ENCODE results near the gene HS3ST3B1.
A peak's percentile ranks its signal among the peaks of the same experiment; 100 is the strongest.

HS3ST3B1 gene

GRCh38 chr17:14303343-14304221 is 2.7 kb downstream of the HS3ST3B1 start:
- DNase-seq (ENCODE audit: low spot score), result no peak

- no peak for DNase-seq (ENCODE audit: low spot score)
Observed at GRCh38 chr17:14304222-14304772, 3.4 kb downstream of the HS3ST3B1 start.

DNA sequence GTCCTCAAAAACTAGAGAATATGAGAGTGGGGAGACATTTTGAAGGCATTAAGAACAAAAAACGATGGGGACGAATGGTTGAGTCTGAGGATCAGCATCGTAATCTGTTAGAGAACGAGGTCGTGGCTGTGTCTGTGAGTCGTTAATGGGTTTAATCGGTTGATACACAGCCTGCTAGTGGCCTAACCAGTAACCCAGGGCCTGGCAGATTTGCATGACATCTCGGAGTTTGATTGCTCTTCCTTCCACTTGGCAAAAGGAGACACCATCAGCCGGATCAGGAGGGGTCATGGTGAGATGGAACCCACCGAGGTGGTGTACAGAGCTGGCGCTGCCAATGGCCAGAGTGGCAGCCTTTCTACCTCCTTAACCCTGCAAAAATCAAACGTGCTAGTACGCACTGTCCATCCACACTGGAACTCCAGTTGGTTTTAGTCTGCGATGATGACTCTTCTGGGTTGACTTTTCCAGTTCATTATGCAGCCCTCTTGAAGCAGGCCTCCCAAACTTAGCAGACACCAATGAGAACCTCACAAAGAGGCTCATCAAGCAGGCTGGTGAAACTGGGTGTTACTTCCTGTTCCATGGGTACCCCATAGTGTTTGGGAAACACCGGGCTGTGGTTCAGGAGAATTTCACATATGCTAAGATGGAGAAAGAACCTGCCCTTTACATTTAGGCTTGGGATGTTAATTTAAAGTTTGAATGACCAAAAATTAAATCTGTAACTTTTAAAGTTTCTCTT is 4.1 kb downstream of the HS3ST3B1 start:
- DNase-seq (ENCODE audit: low spot score), result no peak

- no peak for DNase-seq (ENCODE audit: low spot score)
Observed at GRCh38 chr17:14305785-14306496, 5.1 kb downstream of the HS3ST3B1 start.

DNA sequence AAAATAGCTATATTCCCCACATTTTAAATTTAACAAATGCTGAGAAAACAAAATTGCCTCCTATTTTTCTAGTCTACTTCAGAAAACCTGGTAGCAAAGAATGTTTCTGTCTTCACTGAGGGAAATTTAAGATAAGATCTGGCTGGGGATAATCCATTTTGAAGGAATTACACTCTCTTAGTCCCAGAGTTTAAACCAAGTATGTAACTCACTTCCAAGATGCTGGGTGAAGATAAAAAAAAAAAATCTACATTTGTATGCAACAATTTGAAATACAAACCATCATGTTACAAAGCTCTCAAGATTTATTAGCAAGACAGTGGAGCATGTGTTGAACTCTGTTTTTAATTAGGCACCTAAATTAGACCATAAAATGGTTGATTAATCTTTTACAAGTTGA is 5.7 kb downstream of the HS3ST3B1 start:
- no peak for DNase-seq (ENCODE audit: low spot score)

GRCh38 chr17:14307560-14308024 is 6.7 kb downstream of the HS3ST3B1 start:
- DNase-seq (ENCODE audit: low spot score), result no peak

DNA sequence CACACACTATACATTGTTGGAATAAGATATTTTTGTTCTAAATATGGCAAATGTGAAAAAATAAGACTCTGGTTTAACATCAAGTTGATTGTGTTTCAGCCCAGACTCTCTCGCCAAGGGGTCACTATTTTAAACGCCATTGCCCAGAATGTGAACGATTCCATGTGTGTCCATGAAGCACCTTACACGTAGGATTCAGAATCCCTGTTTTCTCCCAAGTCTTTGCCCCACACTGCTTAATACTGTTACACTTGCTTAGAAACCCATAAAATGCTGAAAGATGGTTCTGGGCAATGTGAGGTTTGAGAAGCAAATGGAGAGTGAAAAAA is 7.7 kb downstream of the HS3ST3B1 start:
- no peak for DNase-seq (ENCODE audit: low spot score)

DNA sequence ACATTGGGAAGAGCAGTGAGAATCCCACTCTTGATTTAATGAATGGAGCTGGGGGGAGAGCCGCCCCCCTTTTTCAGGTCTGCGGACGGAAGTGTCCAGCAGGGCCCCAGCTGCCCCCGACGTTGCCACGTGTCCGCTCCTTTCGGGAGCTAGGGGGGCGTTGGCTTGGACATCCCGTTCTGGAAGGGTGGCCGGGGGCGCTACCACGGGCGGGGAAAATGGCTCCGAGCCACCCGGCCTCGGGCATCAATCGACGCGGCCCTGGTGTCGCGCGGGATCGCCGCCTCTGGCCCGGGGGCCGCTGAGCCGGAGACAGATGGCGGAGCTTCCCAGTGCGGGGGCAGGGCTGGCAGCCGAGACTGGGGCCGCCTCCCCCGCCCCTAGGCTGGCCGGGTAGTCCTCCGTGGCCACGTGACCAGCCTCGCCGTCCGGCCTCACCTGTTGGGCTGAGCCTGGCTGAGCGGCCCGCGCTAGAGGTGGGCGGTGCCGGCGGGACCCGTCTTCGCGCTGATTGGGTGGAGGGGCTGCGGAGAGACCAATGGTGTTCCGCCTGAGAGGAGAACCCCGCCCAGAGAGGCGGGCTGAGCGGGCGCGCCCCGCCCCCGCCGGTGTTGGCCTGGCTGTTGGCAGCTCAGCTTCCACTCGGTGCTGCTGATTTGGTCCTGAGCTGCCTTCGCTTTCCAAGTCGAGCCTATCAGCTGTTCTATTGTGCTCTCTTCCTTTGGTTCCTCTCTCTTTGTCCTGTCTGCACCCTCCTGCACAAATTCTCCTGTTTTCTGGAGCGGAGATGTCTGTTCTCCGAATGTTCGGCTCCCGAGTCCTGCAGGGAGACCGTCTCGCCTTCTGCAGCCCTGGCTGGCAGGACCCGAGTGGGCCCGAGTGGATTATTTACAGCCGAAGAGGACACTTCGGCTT is 8.3 kb downstream of the HS3ST3B1 start:
- peak; percentile 89 for DNase-seq (ENCODE audit: low spot score)

DNA sequence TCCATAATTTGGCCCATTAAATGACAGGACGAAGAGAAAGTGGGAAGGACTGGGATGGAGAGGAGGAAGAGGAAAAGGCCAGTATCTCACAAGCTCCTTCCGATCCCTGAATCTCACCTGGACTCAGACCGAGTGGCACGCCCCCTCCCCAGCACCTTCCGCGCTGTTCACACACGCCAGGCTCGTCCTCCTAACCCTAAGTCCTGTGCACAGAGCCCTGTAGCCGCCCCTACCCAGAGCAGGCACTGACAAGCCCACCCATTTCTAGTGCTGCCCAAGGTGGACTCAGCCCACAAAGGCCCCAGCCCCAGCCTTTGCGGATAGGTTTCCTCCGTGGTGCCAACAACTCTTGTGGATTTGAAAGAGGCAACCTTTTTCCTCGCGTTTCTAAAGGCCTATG is 9.2 kb downstream of the HS3ST3B1 start:
- DNase-seq (ENCODE audit: low spot score), result no peak

- no peak for DNase-seq (ENCODE audit: low spot score)
Observed at GRCh38 chr17:14310605-14311004, 9.7 kb downstream of the HS3ST3B1 start.

- no peak for DNase-seq (ENCODE audit: low spot score)
Observed at GRCh38 chr17:14311186-14311705, 10.4 kb downstream of the HS3ST3B1 start.

GRCh38 chr17:14311981-14312380 is 11.1 kb downstream of the HS3ST3B1 start:
- DNase-seq (ENCODE audit: low spot score), result no peak

DNA sequence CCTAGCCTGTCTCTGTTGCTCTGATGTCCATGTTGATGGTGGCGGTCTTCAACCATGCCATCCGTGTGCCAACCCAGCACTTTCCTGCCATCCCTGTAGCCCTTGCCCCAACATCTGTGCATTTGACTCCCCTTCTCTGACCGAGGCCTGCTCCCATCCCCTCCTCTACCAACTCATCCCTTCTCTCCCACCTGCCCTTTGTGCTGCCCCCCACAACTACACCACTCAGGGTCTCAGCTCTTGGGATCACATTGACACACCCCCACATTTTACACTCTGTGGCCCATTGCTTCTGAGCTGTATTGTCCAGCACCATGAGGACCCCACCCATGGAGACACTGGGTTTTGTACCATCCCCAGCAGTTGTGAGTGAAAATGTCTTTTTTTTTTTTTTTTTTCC is 11.6 kb downstream of the HS3ST3B1 start:
- DNase-seq (ENCODE audit: low spot score), result no peak

GRCh38 chr17:14316126-14316832 is 15.4 kb downstream of the HS3ST3B1 start:
- DNase-seq (ENCODE audit: low spot score), result no peak

GRCh38 chr17:14317383-14317782 is 16.5 kb downstream of the HS3ST3B1 start:
- DNase-seq (ENCODE audit: low spot score), result no peak

DNA sequence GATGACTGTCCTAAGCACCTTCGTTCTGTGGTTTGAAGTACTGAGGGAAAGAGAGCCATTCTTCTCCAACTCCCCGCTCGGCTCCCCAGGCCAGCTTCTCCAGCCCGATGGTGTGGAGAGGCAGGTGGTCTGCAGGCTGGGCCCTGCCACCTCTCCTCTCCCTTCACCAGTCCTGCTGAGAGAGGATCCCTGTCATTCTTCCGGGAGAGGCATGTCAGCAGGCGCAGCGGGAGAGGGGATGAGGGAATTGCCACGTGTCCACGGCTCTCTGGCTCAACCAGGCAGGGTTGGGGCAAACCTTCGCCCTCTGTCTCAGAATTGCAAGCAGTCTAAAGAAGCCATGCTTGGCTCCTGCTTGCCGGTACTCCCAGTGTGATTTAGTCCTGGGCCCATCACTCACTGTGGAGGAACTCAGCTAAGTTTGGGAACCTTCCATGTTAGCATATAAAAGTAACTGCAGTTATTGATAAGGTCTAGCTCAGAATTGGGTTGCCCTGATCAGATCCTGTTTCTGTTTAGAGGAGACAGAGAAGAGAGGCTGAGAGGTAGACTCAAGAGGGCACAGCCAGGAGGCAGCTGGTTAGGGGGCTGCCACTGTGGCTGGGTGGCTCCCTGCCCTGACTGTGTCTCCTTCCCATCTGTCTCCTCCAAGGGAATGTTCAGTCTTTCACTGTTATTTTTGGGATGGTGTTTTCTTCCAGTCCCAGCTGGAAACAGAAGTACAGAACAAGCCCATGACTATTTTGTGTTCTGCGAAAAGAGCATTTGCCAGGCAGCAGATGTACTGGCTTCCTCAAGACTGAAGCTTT is 17.4 kb downstream of the HS3ST3B1 start:
- DNase-seq (ENCODE audit: low spot score), result no peak

GRCh38 chr17:14318918-14319205 is 18.0 kb downstream of the HS3ST3B1 start:
- no peak for DNase-seq (ENCODE audit: low spot score)

GRCh38 chr17:14320098-14320497 is 19.2 kb downstream of the HS3ST3B1 start:
- DNase-seq (ENCODE audit: low spot score), result no peak

DNA sequence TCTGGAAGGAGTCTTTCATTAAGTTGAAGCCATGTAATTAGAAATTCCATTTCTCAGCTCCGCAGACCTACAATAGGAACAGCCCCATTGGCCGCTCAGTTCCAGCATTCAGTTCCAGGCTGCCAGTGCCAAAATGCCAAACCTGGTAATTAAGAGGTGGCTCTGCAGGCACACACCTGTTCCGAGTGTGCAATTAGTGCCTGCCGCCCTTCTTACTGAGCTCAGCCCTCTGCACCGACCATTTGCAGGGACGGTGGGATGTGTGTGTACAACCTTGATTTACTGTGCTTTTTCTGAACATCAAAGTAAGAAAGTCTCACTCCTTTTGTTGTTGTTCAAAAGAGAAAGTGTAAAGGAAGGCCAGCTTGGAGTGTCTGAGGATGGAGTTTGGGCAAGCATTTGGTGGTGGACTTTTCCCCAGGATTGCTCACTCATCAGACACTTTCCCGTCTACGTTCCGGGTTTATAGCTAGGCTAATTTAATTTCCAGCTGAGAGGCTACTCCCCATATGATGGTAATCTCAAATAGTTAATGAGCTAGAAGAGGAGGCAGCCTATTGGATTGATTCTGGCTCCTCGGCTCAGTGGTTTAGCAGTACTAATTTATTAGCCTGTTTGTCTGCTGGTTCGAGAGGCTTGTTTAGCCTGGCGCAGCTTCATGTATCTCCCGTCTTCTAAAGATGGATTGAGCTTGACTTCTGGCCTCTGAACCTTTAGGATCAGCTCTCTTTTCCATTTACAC is 20.0 kb downstream of the HS3ST3B1 start:
- no peak for DNase-seq (ENCODE audit: low spot score)

All from germinal center (tissue), 1 donor.